ENCODE results near the gene ZNF48.

DNA sequence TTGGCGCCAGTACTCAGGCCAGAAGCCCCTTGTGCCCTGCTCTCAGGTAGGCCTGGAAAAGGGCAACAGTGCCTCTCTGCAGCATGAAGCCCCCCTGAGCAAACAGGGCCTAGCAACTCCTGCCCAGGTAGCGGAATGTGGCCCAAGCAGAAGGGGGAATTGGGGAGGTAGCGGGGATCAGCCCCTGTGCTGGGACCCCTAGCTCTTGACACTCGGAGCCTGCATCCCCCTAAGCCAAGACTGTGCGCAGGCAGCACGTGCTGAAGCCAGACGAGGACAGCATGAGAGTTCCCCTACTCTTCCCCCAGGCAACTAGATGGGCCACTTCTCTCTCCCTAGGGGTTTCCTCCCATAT is 39.3 kb upstream of the ZNF48 start:
- TF ChIP-seq, protein P1, sequence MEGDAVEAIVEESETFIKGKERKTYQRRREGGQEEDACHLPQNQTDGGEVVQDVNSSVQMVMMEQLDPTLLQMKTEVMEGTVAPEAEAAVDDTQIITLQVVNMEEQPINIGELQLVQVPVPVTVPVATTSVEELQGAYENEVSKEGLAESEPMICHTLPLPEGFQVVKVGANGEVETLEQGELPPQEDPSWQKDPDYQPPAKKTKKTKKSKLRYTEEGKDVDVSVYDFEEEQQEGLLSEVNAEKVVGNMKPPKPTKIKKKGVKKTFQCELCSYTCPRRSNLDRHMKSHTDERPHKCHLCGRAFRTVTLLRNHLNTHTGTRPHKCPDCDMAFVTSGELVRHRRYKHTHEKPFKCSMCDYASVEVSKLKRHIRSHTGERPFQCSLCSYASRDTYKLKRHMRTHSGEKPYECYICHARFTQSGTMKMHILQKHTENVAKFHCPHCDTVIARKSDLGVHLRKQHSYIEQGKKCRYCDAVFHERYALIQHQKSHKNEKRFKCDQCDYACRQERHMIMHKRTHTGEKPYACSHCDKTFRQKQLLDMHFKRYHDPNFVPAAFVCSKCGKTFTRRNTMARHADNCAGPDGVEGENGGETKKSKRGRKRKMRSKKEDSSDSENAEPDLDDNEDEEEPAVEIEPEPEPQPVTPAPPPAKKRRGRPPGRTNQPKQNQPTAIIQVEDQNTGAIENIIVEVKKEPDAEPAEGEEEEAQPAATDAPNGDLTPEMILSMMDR (IDR thresholded peaks at IDR 0.05) = no peak
- TF ChIP-seq POLR2A (IDR thresholded peaks at IDR 0.05) = no peak

All from esophagus squamous epithelium (tissue), 4 donors.